HPDE6-E6E7 (cell line): Measurements from ENCODE around the gene RPL9.
A peak's percentile ranks its signal among the peaks of the same experiment; 100 is the strongest.
"Not testable (repeated sequence)": the region's sequence is repeated elsewhere in the genome, so short reads cannot be mapped to it uniquely, and the experiment has no call there.

Source experiments
- DNase-seq: peaks from one replicate; pipeline ENCODE4 v3.0.0; 2011; ENCODE audit warnings: missing footprints; ENCODE audit errors: extremely low spot score

The RPL9 gene

DNA sequence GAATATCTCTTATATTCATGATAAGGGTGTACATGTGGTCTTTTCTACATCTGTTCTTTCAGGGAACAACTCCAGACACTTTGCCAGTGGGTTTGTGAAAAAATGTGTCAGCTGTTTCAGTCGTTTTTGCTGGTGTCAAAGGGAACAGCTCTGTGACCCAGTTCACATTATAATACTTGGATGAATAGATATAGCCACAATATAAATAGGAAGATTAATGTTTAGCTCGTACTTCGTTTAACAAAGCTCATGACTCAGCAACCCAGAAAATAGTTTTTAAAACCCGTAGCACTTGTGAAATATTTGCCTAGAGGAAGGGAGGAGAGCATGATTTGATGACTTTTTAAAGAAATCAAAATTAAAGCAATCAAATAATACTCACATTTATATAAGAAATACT, 8.0 kb upstream of the RPL9 start:
- no peak for DNase-seq

DNA sequence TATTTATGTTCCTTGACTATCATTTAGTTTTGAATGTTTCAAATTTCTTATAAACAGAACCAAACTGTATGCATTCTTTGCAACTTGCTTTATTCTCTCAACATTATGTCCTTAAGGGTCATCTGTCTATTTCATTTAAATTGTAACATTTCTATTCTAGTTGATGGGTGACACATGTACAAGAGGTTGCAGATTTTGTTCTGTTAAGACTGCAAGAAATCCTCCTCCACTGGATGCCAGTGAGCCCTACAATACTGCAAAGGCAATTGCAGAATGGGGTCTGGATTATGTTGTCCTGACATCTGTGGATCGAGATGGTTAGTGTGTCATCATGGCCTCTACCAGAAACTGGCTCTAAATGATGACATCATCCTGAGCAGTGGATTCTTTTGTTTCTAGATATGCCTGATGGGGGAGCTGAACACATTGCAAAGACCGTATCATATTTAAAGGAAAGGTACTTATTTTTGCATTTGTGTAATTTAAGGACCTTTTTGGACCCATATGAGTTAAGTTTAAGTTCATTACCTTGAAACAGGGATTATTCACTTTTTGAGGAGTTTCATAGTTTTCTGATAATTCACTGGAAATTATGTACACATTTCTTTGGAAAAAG, 6.3 kb upstream of the RPL9 start:
- peak; percentile 31 for DNase-seq

DNA sequence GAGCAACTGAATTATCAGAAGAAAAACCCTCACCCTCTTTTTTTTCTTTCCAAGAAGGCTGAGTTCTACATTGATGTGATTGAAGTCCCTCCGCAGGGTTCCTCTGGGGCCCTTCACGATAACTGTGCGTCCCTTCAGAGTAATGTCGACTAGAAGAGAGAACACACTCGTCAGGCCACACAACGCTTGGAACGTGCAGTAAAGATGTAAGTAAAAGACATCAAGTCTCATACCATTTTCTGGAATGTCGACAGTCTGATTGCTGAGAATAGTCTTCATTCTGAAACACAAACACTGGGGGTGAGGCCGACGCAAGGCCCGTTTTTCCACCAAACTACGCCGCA, 589 bp downstream of the RPL9 start:
- not testable (repeated sequence) for DNase-seq

DNA sequence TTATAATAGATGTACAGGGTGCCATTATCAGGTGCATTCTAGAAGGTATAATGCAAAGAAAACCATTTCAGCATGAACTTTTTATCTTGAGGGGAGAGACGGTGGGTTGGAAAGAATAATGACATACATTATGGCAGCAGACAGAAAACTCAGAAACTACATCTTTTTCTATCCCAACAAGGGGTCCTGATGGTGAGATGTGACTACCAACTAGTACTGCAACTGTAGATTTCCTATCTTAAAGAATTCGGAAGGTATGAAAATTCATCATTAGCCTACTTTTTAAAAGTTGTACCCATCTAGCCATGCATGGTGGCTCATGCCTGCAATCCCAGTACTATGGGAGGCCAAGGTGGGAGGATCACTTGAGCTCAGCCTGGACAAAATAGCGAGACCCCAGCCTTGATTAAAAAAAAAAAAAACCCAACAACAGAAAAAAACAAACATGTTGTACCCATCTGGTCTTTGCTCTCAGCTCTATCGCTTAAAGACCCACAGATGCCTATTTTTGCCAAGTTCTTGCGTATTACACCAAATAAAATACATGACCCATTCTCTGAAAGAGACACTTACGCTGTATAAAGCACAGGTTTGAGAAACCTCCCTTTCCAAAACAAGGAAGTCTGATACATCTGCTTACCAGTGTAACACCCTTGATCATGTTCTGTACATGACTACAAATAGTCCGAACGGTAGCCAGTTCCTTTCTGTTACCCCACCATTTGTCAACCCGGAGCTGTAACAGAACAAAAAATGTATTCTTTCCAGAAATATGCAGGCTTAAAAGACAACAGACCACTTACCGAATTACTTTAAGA, 1.6 kb downstream of the RPL9 start:
- no peak for DNase-seq

DNA sequence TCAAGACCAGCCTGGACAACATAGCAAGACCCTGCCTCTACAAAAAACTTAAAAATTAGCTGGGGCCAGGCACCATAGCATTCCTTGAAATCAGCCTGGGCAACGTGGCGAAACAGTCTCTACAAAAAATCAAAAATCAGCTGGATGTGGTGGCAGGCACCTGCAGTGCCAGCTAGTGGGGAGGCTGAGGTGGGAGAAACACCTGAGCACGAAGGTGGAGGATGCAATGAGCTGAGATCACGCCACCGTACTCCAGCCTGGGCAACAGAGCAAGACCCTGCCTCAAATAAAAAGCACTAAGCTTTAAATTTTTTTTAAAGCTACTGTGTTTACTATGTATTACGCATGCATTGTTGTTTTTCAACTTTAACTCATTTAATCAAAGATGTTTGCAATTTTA, 3.2 kb downstream of the RPL9 start:
- no peak for DNase-seq

DNA sequence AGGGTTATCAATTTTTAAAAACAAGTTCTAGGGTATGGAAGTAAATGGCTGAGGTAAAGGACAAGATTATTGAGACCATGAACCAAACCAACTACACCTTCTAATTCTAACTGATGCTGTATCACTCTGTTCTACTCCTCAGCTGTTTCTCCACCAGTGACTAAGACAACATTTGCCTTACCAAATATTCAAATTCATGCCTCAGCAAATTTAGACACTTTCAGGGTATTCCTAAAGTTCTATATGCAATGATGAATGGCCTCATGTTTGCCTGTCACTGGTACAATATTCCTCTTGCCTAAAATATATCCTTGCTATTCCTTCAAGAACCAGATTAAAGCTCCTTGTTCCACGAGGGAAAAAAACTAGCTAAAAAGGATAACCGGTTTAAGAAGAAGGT, 5.0 kb downstream of the RPL9 start:
- no peak for DNase-seq

DNA sequence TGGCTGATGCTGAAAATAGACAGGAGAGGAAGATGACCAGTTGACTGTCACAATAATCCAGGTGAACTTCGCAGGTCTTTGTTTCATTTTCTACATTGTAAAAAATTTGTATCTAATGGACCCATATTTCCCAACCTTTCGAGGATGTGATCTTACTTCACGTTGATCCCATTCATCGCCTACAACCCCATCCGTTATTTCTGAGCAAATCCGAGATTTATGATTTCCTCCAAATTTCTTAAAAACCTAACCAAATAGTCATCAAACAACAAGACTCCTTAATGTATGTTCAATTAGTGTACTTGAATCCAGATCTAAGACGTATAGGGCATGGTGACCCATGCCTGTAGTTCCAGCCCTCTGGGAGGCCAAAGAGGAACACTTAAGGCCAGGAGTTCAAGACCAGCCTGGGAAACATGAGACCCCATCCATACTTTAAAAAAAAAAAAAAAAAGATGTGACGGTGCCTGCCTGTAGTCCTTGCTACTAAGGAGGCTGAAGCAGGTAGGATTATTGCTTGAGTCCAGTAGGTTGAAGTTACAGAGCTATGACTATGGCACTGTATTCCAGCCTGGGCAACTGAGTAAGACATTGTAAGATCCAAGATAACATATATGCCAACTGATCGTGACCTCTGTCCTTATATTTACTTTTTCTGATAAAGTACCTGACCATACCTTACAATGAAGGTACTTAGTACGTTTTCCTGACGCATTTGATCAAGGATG, 5.7 kb downstream of the RPL9 start:
- DNase-seq: no peak

DNA sequence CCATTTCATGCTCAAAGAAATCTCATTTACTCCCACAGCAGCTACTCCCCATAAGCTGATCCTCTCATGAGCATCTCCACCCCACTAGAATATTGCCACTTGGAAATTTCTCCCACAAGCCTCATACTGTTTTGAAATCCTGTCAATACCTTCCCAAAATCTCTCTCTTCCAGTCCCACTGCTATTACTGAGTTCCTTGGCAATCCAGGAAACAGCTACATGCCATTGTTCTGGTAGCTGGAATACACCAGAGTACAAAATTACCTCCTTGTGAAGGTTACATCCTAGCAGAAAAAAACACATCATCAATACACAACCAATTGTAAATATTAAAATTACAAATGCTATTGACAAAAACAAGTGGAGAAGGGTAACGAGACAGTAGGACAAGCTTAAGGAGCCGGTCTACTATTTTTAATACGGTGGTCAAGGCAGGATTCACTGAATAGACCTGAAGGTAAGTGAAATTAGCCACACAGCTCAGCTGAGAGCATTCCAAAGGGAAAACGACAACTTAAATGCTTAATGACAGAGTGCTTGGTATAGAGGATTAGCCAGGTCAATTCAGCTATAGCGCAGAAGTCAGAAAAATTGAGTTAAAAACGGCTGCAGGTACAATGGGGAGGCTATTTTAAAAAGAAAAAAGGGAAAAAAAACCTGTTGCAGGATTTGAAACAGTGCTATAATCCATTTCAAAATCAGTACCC, 6.4 kb downstream of the RPL9 start:
- no peak for DNase-seq

DNA sequence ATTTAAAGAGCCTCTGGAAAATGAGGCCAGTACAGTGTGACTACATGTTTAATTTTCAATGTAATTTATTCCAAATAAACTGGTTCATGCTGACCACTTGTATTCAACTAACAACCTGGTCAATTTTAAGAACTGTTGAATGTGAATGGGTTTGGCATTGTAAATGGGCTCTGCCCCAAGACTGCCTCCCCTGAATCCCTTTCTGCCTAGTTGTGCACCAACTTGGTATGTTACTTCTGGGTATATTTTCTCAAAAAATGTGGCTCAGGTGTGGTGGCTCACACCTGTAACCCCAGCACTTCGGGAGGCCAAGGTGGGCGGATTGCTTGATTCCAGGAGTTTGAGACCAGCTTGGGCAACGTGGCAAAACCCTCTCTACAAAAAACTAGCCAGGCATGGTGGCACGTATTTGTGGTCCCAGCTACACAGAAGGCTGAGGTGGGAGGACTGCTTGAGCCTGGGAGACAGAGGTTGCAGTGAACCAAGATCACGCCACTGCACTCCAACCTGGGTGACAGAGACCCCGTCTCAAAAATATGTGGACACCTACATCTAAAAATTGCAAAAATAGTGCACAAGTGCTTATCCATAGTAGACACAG, 7.2 kb downstream of the RPL9 start:
- no peak for DNase-seq

DNA sequence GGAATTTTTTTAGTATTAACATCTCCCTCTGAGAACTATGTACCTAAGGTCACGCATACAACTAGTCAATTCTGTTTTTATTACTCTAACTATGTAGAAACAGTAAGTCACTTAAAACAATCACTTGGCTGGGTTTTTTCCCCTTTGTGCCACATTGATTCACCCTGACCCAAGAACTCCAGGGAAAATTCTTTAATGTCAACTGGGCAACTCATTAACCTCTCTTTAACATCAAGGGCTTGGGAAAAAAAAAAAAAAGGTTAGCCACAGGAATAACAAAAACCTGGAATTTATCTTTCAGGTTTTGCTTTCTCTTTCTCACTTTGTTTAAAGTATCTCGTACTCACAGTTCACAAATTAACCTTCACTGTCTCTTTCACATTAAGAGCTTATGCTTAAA, 8.1 kb downstream of the RPL9 start:
- no peak for DNase-seq

DNA sequence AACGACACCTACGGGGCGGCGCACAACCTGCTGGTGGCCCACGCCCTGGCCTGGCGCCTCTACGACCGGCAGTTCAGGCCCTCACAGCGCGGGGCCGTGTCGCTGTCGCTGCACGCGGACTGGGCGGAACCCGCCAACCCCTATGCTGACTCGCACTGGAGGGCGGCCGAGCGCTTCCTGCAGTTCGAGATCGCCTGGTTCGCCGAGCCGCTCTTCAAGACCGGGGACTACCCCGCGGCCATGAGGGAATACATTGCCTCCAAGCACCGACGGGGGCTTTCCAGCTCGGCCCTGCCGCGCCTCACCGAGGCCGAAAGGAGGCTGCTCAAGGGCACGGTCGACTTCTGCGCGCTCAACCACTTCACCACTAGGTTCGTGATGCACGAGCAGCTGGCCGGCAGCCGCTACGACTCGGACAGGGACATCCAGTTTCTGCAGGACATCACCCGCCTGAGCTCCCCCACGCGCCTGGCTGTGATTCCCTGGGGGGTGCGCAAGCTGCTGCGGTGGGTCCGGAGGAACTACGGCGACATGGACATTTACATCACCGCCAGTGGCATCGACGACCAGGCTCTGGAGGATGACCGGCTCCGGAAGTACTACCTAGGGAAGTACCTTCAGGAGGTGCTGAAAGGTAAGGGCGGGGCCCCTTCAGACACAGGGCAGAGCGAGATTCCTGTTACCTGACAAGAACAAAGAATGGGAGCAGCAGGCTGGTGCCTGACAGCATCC, 11.7 kb downstream of the RPL9 start:
- peak; percentile 29 for DNase-seq

DNA sequence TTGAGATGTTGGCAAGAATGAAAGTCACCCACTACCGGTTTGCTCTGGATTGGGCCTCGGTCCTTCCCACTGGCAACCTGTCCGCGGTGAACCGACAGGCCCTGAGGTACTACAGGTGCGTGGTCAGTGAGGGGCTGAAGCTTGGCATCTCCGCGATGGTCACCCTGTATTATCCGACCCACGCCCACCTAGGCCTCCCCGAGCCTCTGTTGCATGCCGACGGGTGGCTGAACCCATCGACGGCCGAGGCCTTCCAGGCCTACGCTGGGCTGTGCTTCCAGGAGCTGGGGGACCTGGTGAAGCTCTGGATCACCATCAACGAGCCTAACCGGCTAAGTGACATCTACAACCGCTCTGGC, 12.3 kb downstream of the RPL9 start:
- no peak for DNase-seq

DNA sequence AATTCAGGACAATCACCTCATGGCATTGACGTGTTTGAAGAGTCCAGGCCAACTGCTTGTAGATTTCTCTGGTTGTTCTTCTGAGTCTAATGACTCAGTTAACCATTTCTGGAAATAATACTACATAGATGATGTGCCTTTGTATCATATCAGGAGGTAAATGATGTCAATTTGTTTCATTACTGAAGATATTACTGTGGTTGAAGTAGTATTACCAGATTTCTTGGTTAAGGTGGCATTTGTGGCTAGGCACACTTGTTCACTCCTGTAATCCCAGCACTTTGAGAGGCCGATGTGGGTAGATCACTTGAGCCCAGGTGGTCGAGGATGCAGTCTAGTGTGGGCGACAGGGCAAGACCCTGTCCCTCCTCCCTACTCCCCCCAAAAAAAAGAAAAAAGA, 15.7 kb downstream of the RPL9 start:
- DNase-seq: no peak

DNA sequence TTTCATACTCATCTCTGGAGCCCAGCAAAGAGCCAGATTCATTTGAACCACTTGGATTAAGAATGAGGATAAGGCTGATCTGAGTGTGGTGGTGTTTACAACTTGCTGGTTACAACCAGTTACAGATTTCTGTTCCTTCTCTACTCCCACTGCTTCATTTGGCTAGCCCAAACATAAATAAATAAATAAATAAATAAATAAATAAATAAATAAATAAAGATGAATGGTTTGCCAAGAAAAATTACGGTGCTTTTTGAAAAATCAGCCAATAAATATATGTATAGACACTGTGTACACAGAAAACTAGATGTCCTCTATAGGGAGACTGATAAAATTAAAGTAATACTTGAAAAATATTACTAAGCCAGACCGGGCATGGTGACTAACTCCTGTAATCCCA, 17.1 kb downstream of the RPL9 start:
- no peak for DNase-seq

DNA sequence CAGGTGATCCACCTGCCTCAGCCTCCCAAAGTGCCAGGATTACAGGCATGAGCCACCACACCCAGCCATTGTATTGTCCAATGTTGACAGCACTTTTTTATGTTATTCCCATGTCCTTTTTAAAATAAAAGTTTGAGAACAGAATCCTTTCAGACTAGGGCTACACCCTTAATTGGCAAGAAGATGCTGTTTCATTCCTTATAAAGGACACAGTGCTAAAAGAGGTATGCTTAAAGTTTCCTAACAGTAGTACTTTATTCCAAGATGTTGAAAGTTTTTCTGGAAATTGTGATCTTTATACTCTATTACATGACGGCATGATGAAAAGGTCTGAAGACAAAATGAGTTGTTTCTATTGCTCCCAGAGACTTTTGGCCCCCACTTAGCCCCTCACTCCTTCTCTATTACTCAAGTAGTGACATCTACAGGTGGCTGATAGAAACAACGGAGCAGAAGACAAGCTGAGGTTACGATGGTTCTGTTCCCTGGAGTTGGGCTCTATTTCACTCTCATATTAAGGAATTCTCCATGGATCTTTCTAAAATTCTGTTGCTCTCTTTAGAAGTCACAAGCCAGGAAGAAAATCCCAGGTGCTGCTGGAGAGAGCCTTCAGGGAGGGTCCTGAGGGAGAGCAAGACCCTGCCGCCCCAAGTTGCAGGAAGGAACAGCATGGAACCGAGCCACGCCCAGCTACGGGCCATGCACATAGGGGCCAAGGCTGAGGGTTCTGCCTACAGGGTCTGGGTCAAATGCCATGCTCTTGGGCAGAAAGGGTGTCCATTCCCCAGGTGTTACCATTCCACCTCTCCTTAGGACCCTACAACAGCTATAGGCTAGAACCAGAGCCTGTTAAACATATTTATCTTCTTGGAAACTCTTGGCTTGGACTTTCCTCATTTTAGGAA, 22.8 kb downstream of the RPL9 start:
- DNase-seq: no peak

DNA sequence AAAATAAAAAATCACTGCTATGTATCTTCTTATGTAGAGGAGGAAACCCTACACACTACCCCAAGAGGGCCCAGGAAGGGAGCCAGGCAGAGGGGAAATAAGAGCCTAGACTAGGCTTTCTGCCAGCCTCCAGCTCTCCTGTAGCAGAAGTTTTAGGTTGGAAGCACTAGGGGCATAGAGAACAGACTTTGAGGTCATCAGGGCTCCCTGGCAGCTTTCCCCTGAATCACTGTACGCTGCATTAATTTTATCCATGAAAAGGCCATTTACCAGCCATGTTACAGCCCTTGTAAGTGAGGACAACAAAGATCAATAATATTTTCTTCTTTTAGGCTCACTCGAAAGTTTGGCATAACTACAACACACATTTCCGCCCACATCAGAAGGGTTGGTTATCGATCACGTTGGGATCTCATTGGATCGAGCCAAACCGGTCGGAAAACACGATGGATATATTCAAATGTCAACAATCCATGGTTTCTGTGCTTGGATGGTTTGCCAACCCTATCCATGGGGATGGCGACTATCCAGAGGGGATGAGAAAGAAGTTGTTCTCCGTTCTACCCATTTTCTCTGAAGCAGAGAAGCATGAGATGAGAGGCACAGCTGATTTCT, 24.7 kb downstream of the RPL9 start:
- DNase-seq: no peak

DNA sequence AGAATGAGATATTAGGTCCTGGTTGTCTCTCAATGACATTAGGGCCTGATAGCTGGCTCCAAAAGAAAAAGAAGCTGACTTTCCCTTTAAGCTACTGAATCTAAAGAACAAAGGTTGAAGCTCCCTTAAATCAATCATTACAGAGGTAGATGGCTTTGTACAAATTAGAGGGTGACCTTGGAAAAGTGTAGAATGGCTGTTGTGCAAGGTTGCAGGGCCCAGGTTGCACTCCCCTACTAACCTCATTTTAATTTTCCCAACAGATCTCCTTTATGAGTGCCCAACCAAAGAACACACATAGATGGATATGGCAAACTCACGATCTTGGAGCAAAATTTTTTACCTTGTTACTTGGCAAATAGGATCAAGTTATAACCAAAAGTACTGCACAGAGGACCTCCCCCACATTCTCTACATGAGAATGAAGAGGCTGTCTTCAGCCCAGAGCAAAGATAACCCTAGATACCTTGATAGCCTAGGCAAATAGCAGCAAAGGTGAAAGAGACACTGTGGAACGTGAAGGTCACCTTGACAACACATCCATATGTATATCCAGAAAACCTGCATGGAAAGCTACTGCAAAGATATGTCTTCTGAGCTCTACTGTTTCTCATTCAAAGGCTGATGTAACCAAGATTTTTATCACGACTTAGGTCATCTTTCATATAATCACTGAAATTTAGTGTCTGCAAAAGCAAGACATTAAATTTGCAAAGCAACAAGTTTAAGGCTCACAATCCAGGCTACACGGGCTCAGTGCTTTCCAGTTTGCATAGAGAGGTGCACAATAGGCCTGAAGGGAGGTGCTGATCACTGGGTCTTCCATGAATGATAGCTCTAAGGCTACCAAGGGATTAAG, 29.0 kb downstream of the RPL9 start:
- DNase-seq: no peak

DNA sequence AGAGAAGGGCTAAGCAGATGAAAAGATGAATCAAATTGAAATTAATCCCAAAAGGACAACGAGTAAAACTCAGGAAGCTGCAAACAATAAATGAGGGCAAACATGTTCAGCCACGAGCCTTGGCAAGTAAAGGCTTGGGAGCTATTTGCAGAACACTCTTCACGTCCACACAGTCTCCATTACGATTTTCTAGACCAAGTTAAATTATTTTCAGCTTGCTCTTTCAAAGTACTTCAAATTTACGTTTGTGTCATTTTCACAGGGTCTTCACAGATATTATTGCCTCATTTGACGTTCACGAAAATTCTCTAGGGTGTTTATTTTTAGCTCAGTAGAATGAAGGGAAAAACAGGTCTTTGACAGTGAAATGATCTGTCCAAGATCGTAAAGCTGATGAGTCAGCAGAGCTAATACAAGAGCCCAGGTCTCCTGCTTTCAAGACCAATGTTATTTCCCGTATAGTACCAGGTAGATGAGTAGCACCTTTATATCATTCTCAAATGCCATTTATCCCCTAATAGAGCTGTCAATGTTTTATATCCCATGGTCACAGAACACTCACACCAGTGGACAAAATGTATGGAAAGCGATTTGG, 31.1 kb downstream of the RPL9 start:
- peak; percentile 38 for DNase-seq

DNA sequence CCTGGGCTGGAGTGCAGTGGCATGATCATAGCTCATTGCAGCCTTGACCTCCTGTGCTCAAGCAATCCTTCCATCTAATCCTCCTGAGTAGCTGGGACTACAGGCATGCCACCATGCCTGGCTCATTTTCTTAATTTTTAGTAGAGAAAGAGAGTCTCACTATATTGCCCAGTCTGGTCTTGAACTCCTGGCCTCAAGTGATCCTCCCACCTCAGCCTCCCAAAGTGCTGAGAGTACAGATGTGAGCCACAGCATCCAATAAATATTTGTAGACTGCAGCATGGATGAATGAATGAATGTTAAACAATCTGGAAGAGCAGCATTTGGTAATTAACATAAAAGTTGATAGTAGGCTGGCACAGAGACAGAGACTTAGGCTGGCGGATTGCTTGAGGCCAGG, 32.0 kb downstream of the RPL9 start:
- no peak for DNase-seq
